Activated T-helper 2 cell treated with anti-CD3 and anti-CD28 coated beads, Interferon-gamma antibody, Interleukin-2, Interleukin-4, amounts not matched to agents 10 μg/mL and 5 μg/mL and 100 μg/mL, durations not matched to agents 14 hours and 24 hours and 36 hours (primary cell): ENCODE measurements around the gene TACR2. TPM values are rescaled to one million over a fixed set of nuclear protein-coding genes. Genes with fewer than 3 reads are reported as not detected.

Experiments used
- DNase-seq: peaks from one replicate; pipeline ENCODE4 v3.0.0; 2021; ENCODE audit warnings: low spot score
- H3K27ac Mint-ChIP-seq: one replicate; pipeline ENCODE4 v1.8.0; 2021; ENCODE audit warnings: mixed read lengths
- H3K27me3 Mint-ChIP-seq: one replicate; pipeline ENCODE4 v1.8.0; 2021; ENCODE audit warnings: low read depth, mixed read lengths
- H3K36me3 Mint-ChIP-seq: one replicate; pipeline ENCODE4 v1.8.0; 2021; ENCODE audit warnings: low read depth, mixed read lengths
- H3K4me1 Mint-ChIP-seq: one replicate; pipeline ENCODE4 v1.8.0; 2021; ENCODE audit warnings: low read depth, mixed read lengths
- H3K4me3 Mint-ChIP-seq: one replicate; pipeline ENCODE4 v1.8.0; 2021; ENCODE audit warnings: low read depth, mild to moderate bottlenecking, moderate library complexity, mixed read lengths
- H3K9me3 Mint-ChIP-seq: one replicate; pipeline ENCODE4 v1.8.0; 2021; ENCODE audit warnings: mixed read lengths
- intact Hi-C: fragments of 100-400 bp; cut with micrococcal nuclease; formaldehyde crosslinking; loops from one replicate; pipeline ENCODE4 v1.15.1; 2023
- total RNA-seq: library from RNA; stranded (reverse); gene quantifications from 2 replicates; pipeline ENCODE4 v1.2.3, GENCODE V29; 2022

Gene TACR2
- not detected in 2 replicates for total RNA-seq

GRCh38 chr10:69416695-69417094 is at the start of gene TACR2:
Gene TACR2 (minus strand): TSS chr10:69416918. CDS start chr10:69416323, 595 bp downstream.
- H3K4me3 Mint-ChIP-seq: no peak within 1 kb of the TSS
- H3K36me3 Mint-ChIP-seq: no peaks in the 10 kb centered on the region
- no peak within 1 kb of the TSS for H3K27ac Mint-ChIP-seq
- H3K27me3 Mint-ChIP-seq: peaks cover 1% of the 10 kb centered on the region
- no peaks in the 10 kb centered on the region for H3K9me3 Mint-ChIP-seq
- intact Hi-C loops: no loop called here
- H3K4me1 Mint-ChIP-seq: no peaks in the 10 kb centered on the region
- no peak for DNase-seq

- no peak overlapping the region for H3K4me3 Mint-ChIP-seq
These were observed 49.4 kb upstream of the TACR2 start for GRCh38 chr10:69466158-69466490.

DNA sequence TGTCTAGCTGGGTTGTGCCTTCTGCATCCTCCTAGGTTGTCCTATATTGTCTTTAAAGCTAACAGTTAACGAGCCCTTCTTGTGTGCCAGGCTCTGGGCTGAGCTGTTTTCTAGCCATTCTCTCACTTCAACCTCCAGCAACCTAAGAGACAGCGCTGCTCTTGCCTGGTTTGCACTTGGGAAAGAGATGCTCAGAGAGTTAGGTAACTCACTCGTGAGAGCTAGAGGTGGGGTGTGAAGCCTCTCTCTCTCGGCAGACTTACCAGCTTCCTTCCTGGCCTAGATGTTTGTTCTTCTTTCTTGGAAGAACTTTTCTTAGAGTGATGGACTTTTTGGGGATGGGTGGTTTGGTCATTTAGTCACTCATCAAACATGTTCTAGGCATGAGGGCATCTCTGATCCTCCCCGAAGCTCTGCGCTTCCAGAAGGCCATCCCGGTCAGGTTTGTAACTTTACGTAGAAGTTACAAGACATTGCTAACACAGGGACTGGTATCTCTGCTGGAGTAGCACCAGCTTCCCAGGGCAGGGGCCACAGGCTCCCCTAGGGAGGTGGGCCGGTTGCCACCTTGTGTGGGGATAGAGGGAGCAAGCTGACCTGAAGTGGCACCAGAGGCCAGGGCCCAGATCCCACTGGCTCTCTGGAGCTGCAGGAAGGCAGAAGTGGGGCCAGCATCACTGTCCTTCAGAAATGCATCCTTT is 48.9 kb upstream of the TACR2 start:
- H3K27me3 Mint-ChIP-seq: peaks cover 2% of the 10 kb centered on the region
- no peak overlapping the region for H3K27ac Mint-ChIP-seq
- intact Hi-C loops: no loop called here
- DNase-seq: no peak
- H3K9me3 Mint-ChIP-seq: no peaks in the 10 kb centered on the region
- H3K4me3 Mint-ChIP-seq: no peak overlapping the region
- peaks cover 9% of the 10 kb centered on the region for H3K4me1 Mint-ChIP-seq
- no peaks in the 10 kb centered on the region for H3K36me3 Mint-ChIP-seq

More at GRCh38 chr10:69466158-69466490, 49.4 kb upstream of the TACR2 start:
- no peak for DNase-seq
- intact Hi-C loops: no loop called here
- Mint-ChIP-seq H3K9me3 (no peaks in the 10 kb centered on the region), H3K4me1 (peaks cover 9% of the 10 kb centered on the region), H3K27me3 (peaks cover 6% of the 10 kb centered on the region), H3K36me3 (no peaks in the 10 kb centered on the region), H3K27ac (no peak overlapping the region)

- intact Hi-C loops: no loop called here
- Mint-ChIP-seq H3K36me3 (no peaks in the 10 kb centered on the region), H3K9me3 (no peaks in the 10 kb centered on the region), H3K27me3 (peaks cover 1% of the 10 kb centered on the region), H3K4me1 (peaks cover 9% of the 10 kb centered on the region), H3K4me3 (no peak overlapping the region), H3K27ac (no peak overlapping the region)
- no peak for DNase-seq
These were observed 48.2 kb upstream of the TACR2 start for GRCh38 chr10:69464801-69465401.

GRCh38 chr10:69464401-69464800 is 47.7 kb upstream of the TACR2 start:
- Mint-ChIP-seq H3K4me3 (no peak overlapping the region), H3K27ac (no peak overlapping the region), H3K9me3 (no peaks in the 10 kb centered on the region), H3K27me3 (no peaks in the 10 kb centered on the region), H3K36me3 (no peaks in the 10 kb centered on the region), H3K4me1 (peaks cover 9% of the 10 kb centered on the region)
- intact Hi-C loops: no loop called here
- DNase-seq: no peak

- H3K4me3 Mint-ChIP-seq: no peak overlapping the region
- no peak for DNase-seq
- intact Hi-C loops: no loop called here
- H3K36me3 Mint-ChIP-seq: no peaks in the 10 kb centered on the region
- peaks cover 9% of the 10 kb centered on the region for H3K4me1 Mint-ChIP-seq
- no peak overlapping the region for H3K27ac Mint-ChIP-seq
- no peaks in the 10 kb centered on the region for H3K27me3 Mint-ChIP-seq
- no peaks in the 10 kb centered on the region for H3K9me3 Mint-ChIP-seq
These were observed 47.2 kb upstream of the TACR2 start for GRCh38 chr10:69463886-69464285.

GRCh38 chr10:69461243-69462025 is 44.7 kb upstream of the TACR2 start:
- H3K36me3 Mint-ChIP-seq: no peaks in the 10 kb centered on the region
- H3K27ac Mint-ChIP-seq: no peak overlapping the region
- H3K9me3 Mint-ChIP-seq: no peaks in the 10 kb centered on the region
- H3K4me3 Mint-ChIP-seq: no peak overlapping the region
- H3K4me1 Mint-ChIP-seq: peaks cover 8% of the 10 kb centered on the region
- intact Hi-C loops: no loop called here
- DNase-seq: no peak
- no peaks in the 10 kb centered on the region for H3K27me3 Mint-ChIP-seq

GRCh38 chr10:69460576-69461242 is 44.0 kb upstream of the TACR2 start:
- H3K27ac Mint-ChIP-seq: no peak overlapping the region
- no peaks in the 10 kb centered on the region for H3K9me3 Mint-ChIP-seq
- H3K27me3 Mint-ChIP-seq: no peaks in the 10 kb centered on the region
- no peak overlapping the region for H3K4me3 Mint-ChIP-seq
- H3K4me1 Mint-ChIP-seq: peaks cover 8% of the 10 kb centered on the region
- no peaks in the 10 kb centered on the region for H3K36me3 Mint-ChIP-seq
- intact Hi-C loops: no loop called here
- DNase-seq: no peak

DNA sequence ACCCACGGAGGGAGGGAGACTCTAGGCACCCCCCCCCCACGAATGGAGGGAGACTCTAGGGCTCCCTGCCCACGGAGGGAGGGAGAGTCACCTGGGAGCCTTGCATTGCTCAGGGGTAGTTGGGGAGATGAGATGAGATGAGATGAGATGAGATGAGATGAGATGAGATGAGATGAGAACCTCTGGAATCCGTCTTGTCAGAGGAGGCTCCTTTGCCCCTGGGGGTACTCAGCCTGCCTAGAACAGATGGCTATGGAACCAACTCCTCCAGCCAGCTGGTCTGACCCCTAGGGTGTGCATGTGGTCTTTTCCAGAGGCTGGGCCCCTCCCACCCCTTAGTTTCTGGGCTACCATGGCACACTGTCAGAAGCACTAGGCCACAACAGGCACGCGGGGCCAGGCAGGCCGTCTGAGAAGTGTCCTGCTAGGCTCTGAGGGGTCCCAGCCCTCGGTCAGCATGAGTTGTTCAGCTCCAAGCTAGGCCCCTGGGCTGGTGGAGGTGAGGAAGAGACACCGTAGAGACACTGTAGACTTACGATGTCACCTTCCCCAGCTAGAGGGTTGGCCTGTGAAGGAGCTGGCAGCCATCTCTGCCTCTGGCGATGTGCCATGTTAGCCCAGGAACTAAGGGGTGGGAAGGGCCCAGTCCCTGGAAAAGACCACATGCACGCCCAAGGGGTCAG is 43.3 kb upstream of the TACR2 start:
- Mint-ChIP-seq H3K27ac (no peak overlapping the region), H3K36me3 (no peaks in the 10 kb centered on the region), H3K9me3 (no peaks in the 10 kb centered on the region), H3K4me1 (peaks cover 2% of the 10 kb centered on the region), H3K4me3 (no peak overlapping the region), H3K27me3 (no peaks in the 10 kb centered on the region)
- intact Hi-C loops: no loop called here
- no peak for DNase-seq

- no peak overlapping the region for H3K4me3 Mint-ChIP-seq
- intact Hi-C loops: no loop called here
- DNase-seq: no peak
- no peaks in the 10 kb centered on the region for H3K27me3 Mint-ChIP-seq
- no peak overlapping the region for H3K27ac Mint-ChIP-seq
- H3K36me3 Mint-ChIP-seq: no peaks in the 10 kb centered on the region
- peaks cover 1% of the 10 kb centered on the region for H3K4me1 Mint-ChIP-seq
- H3K9me3 Mint-ChIP-seq: no peaks in the 10 kb centered on the region
These were observed 42.5 kb upstream of the TACR2 start for GRCh38 chr10:69459101-69459790.

DNA sequence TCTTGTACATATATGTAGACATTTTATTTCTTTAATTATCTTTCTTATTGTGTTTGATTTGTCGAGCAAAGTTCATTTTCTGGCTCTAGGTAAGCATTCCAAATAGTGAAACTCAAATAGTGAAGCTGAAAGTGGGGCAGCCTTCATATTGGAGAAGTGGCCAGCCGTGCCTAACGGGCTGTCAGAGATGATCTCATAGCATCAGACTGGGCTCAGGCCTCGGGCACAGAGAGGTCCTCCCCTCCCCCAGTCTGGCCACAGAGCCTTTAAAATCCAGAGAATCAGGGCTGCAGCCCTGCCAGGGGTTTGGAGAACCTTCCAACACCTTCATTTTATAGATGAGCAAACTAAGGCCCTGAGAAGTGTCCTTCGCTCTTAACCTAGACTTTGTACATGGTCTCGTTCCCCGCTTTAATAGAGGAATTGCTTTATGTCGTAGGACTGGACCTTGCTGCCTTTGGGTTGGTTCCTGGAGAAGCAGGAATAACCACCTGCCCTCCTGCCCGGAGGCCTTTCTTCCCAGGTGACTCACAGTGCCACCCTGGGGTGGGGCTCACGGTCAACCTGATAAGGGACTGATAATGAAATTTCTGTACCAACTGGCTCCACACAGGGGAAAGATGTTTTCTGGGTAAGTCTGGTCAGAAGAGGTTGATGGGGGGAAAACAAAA is 41.8 kb upstream of the TACR2 start:
- Mint-ChIP-seq H3K4me3 (no peak overlapping the region), H3K27me3 (no peaks in the 10 kb centered on the region), H3K36me3 (no peaks in the 10 kb centered on the region), H3K9me3 (no peaks in the 10 kb centered on the region), H3K27ac (no peak overlapping the region), H3K4me1 (peaks cover 1% of the 10 kb centered on the region)
- intact Hi-C loops: no loop called here
- no peak for DNase-seq
